OCI-LY3 (cell line): ENCODE results near the gene LRFN2.

Experiments used
- H2AFZ ChIP-seq: fragments of 200-600, 300-600 bp; shearing (Covaris generic); 2 replicates; pipeline ENCODE4 v1.6.0; 2014; ENCODE audit warnings: antibody characterized with exemption, low read depth, low read length
- H3K27ac ChIP-seq: fragments of 200-600, 300-600 bp; sonication (generic); 2 replicates; pipeline ENCODE4 v1.5.1; 2014; ENCODE audit warnings: mild to moderate bottlenecking, low read length, moderate library complexity, mixed read lengths
- H3K27me3 ChIP-seq: fragments of 200-600, 300-600 bp; sonication (generic); 2 replicates; pipeline ENCODE4 v1.6.1; 2014; ENCODE audit warnings: low read depth, low read length, mixed read lengths
- H3K36me3 ChIP-seq: fragments of 200-600, 300-600 bp; sonication (generic); replicated peaks from 2 replicates; pipeline ENCODE3; 2014; ENCODE audit warnings: low read depth, low read length, mixed read lengths
- H3K4me1 ChIP-seq: fragments of 300-600, 200-600 bp; sonication (generic); 2 replicates; pipeline ENCODE4 v1.6.1; 2014; ENCODE audit warnings: low read length, mixed read lengths
- H3K4me2 ChIP-seq: fragments of 200-600, 300-600 bp; sonication (generic); 2 replicates; pipeline ENCODE4 v1.6.1; 2014; ENCODE audit warnings: low read length, mixed read lengths
- H3K4me3 ChIP-seq: fragments of 300-600, 200-600 bp; sonication (generic); 2 replicates; pipeline ENCODE4 v1.5.1; 2014; ENCODE audit warnings: antibody characterized with exemption, mild to moderate bottlenecking, low read length, moderate library complexity
- H3K79me2 ChIP-seq: fragments of 300-600, 200-600 bp; shearing (Covaris generic); 2 replicates; pipeline ENCODE4 v1.6.1; 2014; ENCODE audit warnings: mild to moderate bottlenecking, low read length, mixed read lengths
- H3K9ac ChIP-seq: fragments of 300-600, 200-600 bp; shearing (Covaris generic); 2 replicates; pipeline ENCODE4 v1.6.0; 2014; ENCODE audit warnings: mild to moderate bottlenecking, low read length, moderate library complexity
- H3K9me3 ChIP-seq: fragments of 200-600, 300-600 bp; shearing (Covaris generic); 2 replicates; pipeline ENCODE4 v1.6.1; 2014; ENCODE audit warnings: low read length, mixed read lengths; ENCODE audit not compliant: insufficient read depth
- H4K20me1 ChIP-seq: fragments of 200-600, 300-600 bp; sonication (generic); 2 replicates; pipeline ENCODE4 v1.6.1; 2016; ENCODE audit warnings: low read length, mixed read lengths; ENCODE audit not compliant: insufficient read depth
- CTCF ChIP-seq: fragments of 200-600, 300-600 bp; sonication (generic); IDR thresholded peaks from 2 replicates; pipeline ENCODE4 v1.5.1; 2014; ENCODE audit warnings: antibody characterized with exemption, low read length, low read depth
- EZH2phosphoT487 ChIP-seq: fragments of 200-600 bp; shearing (Covaris generic); IDR thresholded peaks from 2 replicates; pipeline ENCODE4 v1.6.1; 2018; ENCODE audit warnings: antibody characterized with exemption, mixed run types, low read depth

The LRFN2 gene

GRCh38 chr6:40630051-40630450 lies 42.9 kb upstream of the LRFN2 start:
- Histone ChIP-seq H3K36me3 (no peaks in the 10 kb centered on the region), H4K20me1 (no peaks in the 10 kb centered on the region), H3K27me3 (peaks cover 31% of the 10 kb centered on the region), H3K4me2 (no peak overlapping the region), H3K9me3 (0 out of 2 replicates have a peak, but pooled peaks cover 4% of the 10 kb centered on the region), H2AFZ (no peak overlapping the region), H3K27ac (no peak overlapping the region), H3K9ac (no peak overlapping the region), H3K79me2 (no peaks in the 10 kb centered on the region), H3K4me1 (no peaks in the 10 kb centered on the region), H3K4me3 (no peak overlapping the region)
- no peak for TF ChIP-seq CTCF
- no peak for TF ChIP-seq EZH2phosphoT487

GRCh38 chr6:40629463-40629862 lies 42.3 kb upstream of the LRFN2 start:
- no peaks in the 10 kb centered on the region for H3K4me1 ChIP-seq
- no peaks in the 10 kb centered on the region for H4K20me1 ChIP-seq
- no peak overlapping the region for H3K4me3 ChIP-seq
- no peak overlapping the region for H2AFZ ChIP-seq
- H3K4me2 ChIP-seq = no peak overlapping the region
- no peak for TF ChIP-seq CTCF
- no peak for TF ChIP-seq EZH2phosphoT487
- no peaks in the 10 kb centered on the region for H3K36me3 ChIP-seq
- peaks cover 31% of the 10 kb centered on the region for H3K27me3 ChIP-seq
- no peak overlapping the region for H3K27ac ChIP-seq
- H3K9ac ChIP-seq = no peak overlapping the region
- no peaks in the 10 kb centered on the region for H3K79me2 ChIP-seq
- 0 out of 2 replicates have a peak, but pooled peaks cover 4% of the 10 kb centered on the region for H3K9me3 ChIP-seq

GRCh38 chr6:40627316-40627715 lies 40.2 kb upstream of the LRFN2 start:
- H3K9ac ChIP-seq = no peak overlapping the region
- H3K27ac ChIP-seq = no peak overlapping the region
- no peak overlapping the region for H2AFZ ChIP-seq
- H3K4me3 ChIP-seq = no peak overlapping the region
- H4K20me1 ChIP-seq = no peaks in the 10 kb centered on the region
- 0 out of 2 replicates have a peak, but pooled peaks cover 4% of the 10 kb centered on the region for H3K9me3 ChIP-seq
- H3K79me2 ChIP-seq = no peaks in the 10 kb centered on the region
- no peak overlapping the region for H3K4me2 ChIP-seq
- peaks cover 24% of the 10 kb centered on the region for H3K27me3 ChIP-seq
- no peaks in the 10 kb centered on the region for H3K4me1 ChIP-seq
- TF ChIP-seq CTCF (no peak), EZH2phosphoT487 (no peak)
- H3K36me3 ChIP-seq = no peaks in the 10 kb centered on the region

GRCh38 chr6:40626886-40627285 lies 39.7 kb upstream of the LRFN2 start:
- TF ChIP-seq CTCF = no peak
- TF ChIP-seq EZH2phosphoT487 = no peak
- Histone ChIP-seq H4K20me1 (no peaks in the 10 kb centered on the region), H3K79me2 (no peaks in the 10 kb centered on the region), H3K36me3 (no peaks in the 10 kb centered on the region), H3K27ac (no peak overlapping the region), H3K4me1 (no peaks in the 10 kb centered on the region), H3K9me3 (0 out of 2 replicates have a peak, but pooled peaks cover 4% of the 10 kb centered on the region), H3K27me3 (peaks cover 27% of the 10 kb centered on the region), H3K4me2 (no peak overlapping the region), H2AFZ (no peak overlapping the region), H3K4me3 (no peak overlapping the region), H3K9ac (no peak overlapping the region)
